ENCODE data around the gene NUF2.

DNA sequence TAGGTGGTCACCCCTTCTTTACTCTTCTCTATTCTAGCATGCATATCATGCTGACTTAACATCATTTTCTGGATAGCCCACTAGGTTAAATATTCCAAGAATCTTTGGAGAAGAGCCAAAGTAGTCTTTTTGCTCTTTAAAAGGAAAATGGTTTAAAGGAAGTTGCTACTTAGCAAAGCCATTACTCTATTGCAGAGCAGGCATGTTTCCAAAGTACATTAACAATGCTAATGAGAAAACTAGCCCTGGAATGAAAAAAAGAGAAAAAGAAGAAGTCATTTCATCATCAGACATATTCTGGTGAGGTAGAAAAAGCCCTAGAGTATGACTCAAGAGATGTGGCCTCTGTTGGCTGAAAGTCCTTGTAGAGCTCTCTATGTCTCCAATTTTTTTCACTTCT lies 74.0 kb downstream of the NUF2 start:
- TF ChIP-seq EZH2 (IDR thresholded peaks at IDR 0.05; ENCODE audit: insufficient read depth, poor library complexity, severe bottlenecking) (no peak), EZH2phosphoT487 (IDR thresholded peaks at IDR 0.05; ENCODE audit: insufficient read depth, low read depth) (no peak)
